B cell (primary cell): ENCODE measurements around the gene ASB17. TPM values are rescaled to one million over a fixed set of nuclear protein-coding genes. Genes with fewer than 3 reads are reported as not detected.
"Not testable (repeated sequence)": the region's sequence is repeated elsewhere in the genome, so short reads cannot be mapped to it uniquely, and the experiment has no call there.

Source experiments
- ATAC-seq: fragments of 200-7000 bp; cut with Tn5 transposase; one replicate; pipeline ENCODE4 v1.10.0; 2021; ENCODE audit warnings: low read depth, mild to moderate bottlenecking, moderate number of reproducible peaks, moderate library complexity
- CTCF ChIA-PET: fragments of 350-600 bp; sonication (Branson Sonifier 250); formaldehyde crosslinking; loops from one replicate; lab custom pipeline; 2021; ENCODE audit warnings: antibody characterized with exemption, inconsistent platforms; lab: Charles Lee
- POLR2A ChIA-PET: fragments of 350-600 bp; sonication (Branson Sonifier 250); formaldehyde crosslinking; loops from one replicate; lab custom pipeline; 2021; ENCODE audit warnings: antibody characterized with exemption; lab: Charles Lee
- DNase-seq: peaks from one replicate; pipeline ENCODE4 v3.0.0; 2013
- H2AFZ ChIP-seq: 2 replicates; pipeline ENCODE4 v1.6.1; 2012; ENCODE audit warnings: mild to moderate bottlenecking, low read depth, low read length; ENCODE audit not compliant: insufficient read depth, poor library complexity, severe bottlenecking
- H3K27ac ChIP-seq, 2 donors: 1 replicate in 1 of 2; 2 replicates in 1 of 2; pipeline ENCODE4 v1.5.1; 2012 to 2013; ENCODE audit warnings: low read length in 2 of 2, mild to moderate bottlenecking in 2 of 2, moderate library complexity in 1 of 2
- H3K27me3 ChIP-seq, 4 experiments: fragments of 200-600 bp in 1 of 4; sonication (generic) in 1 of 4; replicated peaks in 1 of 4; 1 replicate in 2 of 4; 2 replicates in 2 of 4; pipeline versions ENCODE4 v1.6.1 to v1.7.0; 2013 to 2016; ENCODE audit warnings: low read length in 3 of 4, mild to moderate bottlenecking in 2 of 4, mixed read lengths in 1 of 4, moderate library complexity in 1 of 4; ENCODE audit not compliant: insufficient read depth in 4 of 4, control insufficient read depth in 3 of 4; ENCODE audit errors: control extremely low read depth in 1 of 4
- H3K36me3 ChIP-seq, 2 experiments: replicated peaks in 1 of 2; 1 replicate in 1 of 2; 2 replicates in 1 of 2; pipeline versions ENCODE4 v1.6.1 to v1.7.1; 2013; ENCODE audit warnings: low read length in 1 of 2; ENCODE audit not compliant: insufficient read depth in 2 of 2, control insufficient read depth in 1 of 2; ENCODE audit errors: control extremely low read depth in 1 of 2, extremely low read depth in 1 of 2
- H3K4me1 ChIP-seq, 2 donors: fragments of 200-600 bp in 1 of 2; sonication (generic) in 1 of 2; 1 replicate in 1 of 2; 2 replicates in 1 of 2; pipeline versions ENCODE4 v1.5.1 to v1.6.1; 2013 to 2017; ENCODE audit warnings: low read length in 2 of 2; ENCODE audit not compliant: control insufficient read depth in 2 of 2, insufficient read depth in 2 of 2
- H3K4me2 ChIP-seq: replicated peaks from 2 replicates; pipeline ENCODE3; 2012; ENCODE audit warnings: mild to moderate bottlenecking, low read depth, low read length; ENCODE audit not compliant: poor library complexity, severe bottlenecking
- H3K4me3 ChIP-seq, 5 experiments: fragments of 200-600 bp in 1 of 5; sonication (generic) in 1 of 5; 1 replicate in 3 of 5; 2 replicates in 2 of 5; pipeline versions ENCODE4 v1.5.1 to v1.7.0; 2011 to 2016; ENCODE audit warnings: low read length in 4 of 5, mild to moderate bottlenecking in 4 of 5, low read depth in 2 of 5, control low read depth in 1 of 5, moderate library complexity in 1 of 5; ENCODE audit not compliant: insufficient read depth in 1 of 5; ENCODE audit errors: control extremely low read depth in 1 of 5, extremely low read depth in 1 of 5
- H3K79me2 ChIP-seq: fragments of 200-600 bp; sonication (generic); one replicate; pipeline ENCODE4 v1.6.0; 2016; ENCODE audit warnings: low read length; ENCODE audit not compliant: control insufficient read depth, insufficient read depth
- H3K9ac ChIP-seq: fragments of 200-600 bp; sonication (generic); 2 replicates; pipeline ENCODE4 v1.6.1; 2017; ENCODE audit warnings: mild to moderate bottlenecking, low read length, moderate library complexity
- H3K9me3 ChIP-seq, 3 donors: one replicate each; pipeline versions ENCODE4 v1.6.1 to v1.7.1; 2013; ENCODE audit warnings: low read length in 2 of 3; ENCODE audit not compliant: control insufficient read depth in 2 of 3, insufficient read depth in 1 of 3; ENCODE audit errors: control extremely low read depth in 1 of 3
- H4K20me1 ChIP-seq: 2 replicates; pipeline ENCODE4 v1.6.0; 2012; ENCODE audit warnings: mild to moderate bottlenecking, low read length; ENCODE audit not compliant: insufficient read depth, control insufficient read depth, poor library complexity, severe bottlenecking
- H3K27ac Mint-ChIP-seq: one replicate; pipeline ENCODE4 v1.8.0; 2021; ENCODE audit warnings: mixed read lengths
- H3K27me3 Mint-ChIP-seq: one replicate; pipeline ENCODE4 v1.8.0; 2021; ENCODE audit warnings: mixed read lengths
- H3K4me1 Mint-ChIP-seq: one replicate; pipeline ENCODE4 v1.8.0; 2021; ENCODE audit warnings: mixed read lengths
- H3K4me3 Mint-ChIP-seq: one replicate; pipeline ENCODE4 v1.8.0; 2021; ENCODE audit warnings: mixed read lengths
- H3K9me3 Mint-ChIP-seq: one replicate; pipeline ENCODE4 v1.8.0; 2022; ENCODE audit warnings: mixed read lengths; ENCODE audit not compliant: insufficient read depth
- CTCF ChIP-seq: fragments of 200-600 bp; IDR thresholded peaks from one replicate; pipeline ENCODE4 v1.8.0; 2022; ENCODE audit warnings: antibody characterized with exemption, mild to moderate bottlenecking
- EZH2 ChIP-seq: IDR thresholded peaks from 2 replicates; pipeline ENCODE4 v1.6.1; 2012; ENCODE audit warnings: borderline replicate concordance, low read depth, mild to moderate bottlenecking, moderate library complexity, low read length; ENCODE audit not compliant: insufficient read depth, poor library complexity, severe bottlenecking
- WGBS: methylation state at CpG from one replicate; pipeline ENCODE4 v1.1.5; 2013; ENCODE audit warnings: missing lambda C conversion rate; ENCODE audit not compliant: insufficient coverage; 5-methylcytosine and 5-hydroxymethylcytosine counted together
- intact Hi-C: fragments of 100-400 bp; cut with micrococcal nuclease; formaldehyde crosslinking; loops from one replicate; pipeline ENCODE4 v1.10.0; 2022
- polyA plus RNA-seq: library from polyadenylated mRNA; depleted of rRNA; stranded (reverse); fragments of >200 nt; gene quantifications from 2 replicates; pipeline ENCODE4 v1.2.3, GENCODE V29; 2012
- total RNA-seq, 2 donors: library from RNA; stranded (reverse); fragments of 120-200 nt in 1 of 2; gene quantifications; 1 replicate in 1 of 2; 2 replicates in 1 of 2; pipeline versions ENCODE4 v1.2.3 to v1.2.4, GENCODE V29; 2013 to 2022

ASB17 gene
- total and polyA plus RNA-seq, 2 donors (not counting 1 experiment from before 2014, with no cell fraction given) = not detected

- ChIA-PET POLR2A (no interaction called here), CTCF (no interaction called here)
- ATAC-seq = no peak
- Histone ChIP-seq H3K4me3 (no peak overlapping the region), H3K36me3 (no peaks in the 10 kb centered on the region), H3K79me2 (no peaks in the 10 kb centered on the region), H3K4me2 (no peak overlapping the region), H3K27ac (no peak overlapping the region), H4K20me1 (no peaks in the 10 kb centered on the region), H3K9ac (no peak overlapping the region), H3K4me1 (no peaks in the 10 kb centered on the region), H3K27me3 (no peaks in the 10 kb centered on the region), H2AFZ (no peak overlapping the region), H3K9me3 (no peaks in the 10 kb centered on the region)
- no peak overlapping the region for H3K27ac Mint-ChIP-seq
- no peaks in the 10 kb centered on the region for H3K4me1 Mint-ChIP-seq
- WGBS = no CpG with 5 or more reads among the region's 1 CpG
- TF ChIP-seq CTCF (no peak), EZH2 (no peak)
- DNase-seq = no peak
- intact Hi-C loops = no loop called here
- H3K4me3 Mint-ChIP-seq = no peak overlapping the region
- no peaks in the 10 kb centered on the region for H3K9me3 Mint-ChIP-seq
- H3K27me3 Mint-ChIP-seq = no peaks in the 10 kb centered on the region
These were observed 19.8 kb upstream of the ASB17 start for GRCh38 chr1:75952016-75952415.

GRCh38 chr1:75950176-75950575 lies 18.0 kb upstream of the ASB17 start:
- TF ChIP-seq EZH2 (no peak), CTCF (no peak)
- no peak for ATAC-seq
- no peak overlapping the region for H3K27ac ChIP-seq
- peaks cover 0 to 2% (median 0%) of the 10 kb centered on the region in 3 donors for H3K9me3 ChIP-seq
- H3K27me3 Mint-ChIP-seq = no peaks in the 10 kb centered on the region
- no peaks in the 10 kb centered on the region for H3K36me3 ChIP-seq
- no peaks in the 10 kb centered on the region for H3K4me1 Mint-ChIP-seq
- H3K79me2 ChIP-seq = no peaks in the 10 kb centered on the region
- peaks cover 7% of the 10 kb centered on the region for H3K9me3 Mint-ChIP-seq
- no peaks in the 10 kb centered on the region for H3K27me3 ChIP-seq
- intact Hi-C loops = no loop called here
- no peak overlapping the region for H3K4me3 ChIP-seq
- no peak overlapping the region for H3K4me2 ChIP-seq
- no peak overlapping the region for H3K9ac ChIP-seq
- no peak overlapping the region for H2AFZ ChIP-seq
- no peaks in the 10 kb centered on the region for H4K20me1 ChIP-seq
- no peak overlapping the region for H3K4me3 Mint-ChIP-seq
- ChIA-PET CTCF (no interaction called here), POLR2A (no interaction called here)
- DNase-seq = no peak
- H3K4me1 ChIP-seq = no peaks in the 10 kb centered on the region
- WGBS = no CpG with 5 or more reads among the region's 3 CpGs
- no peak overlapping the region for H3K27ac Mint-ChIP-seq

GRCh38 chr1:75943037-75943436 lies 10.8 kb upstream of the ASB17 start:
- 48% methylated on average over 4 of the region's 4 CpGs for WGBS

More at GRCh38 chr1:75943037-75943436, 10.8 kb upstream of the ASB17 start:
- H3K4me3 Mint-ChIP-seq, CTCF ChIA-PET, H3K27ac Mint-ChIP-seq, H4K20me1 ChIP-seq, H3K4me1 Mint-ChIP-seq, H2AFZ ChIP-seq, POLR2A ChIA-PET, H3K27ac ChIP-seq, H3K79me2 ChIP-seq, ATAC-seq, H3K4me2 ChIP-seq, H3K4me3 ChIP-seq, intact Hi-C loops, H3K27me3 Mint-ChIP-seq, H3K9me3 Mint-ChIP-seq, DNase-seq, H3K36me3 ChIP-seq, H3K9ac ChIP-seq, H3K27me3 ChIP-seq, H3K4me1 ChIP-seq: not testable (repeated sequence)
- H3K9me3 ChIP-seq = peaks cover 0 to 12% (median 2%) of the 10 kb centered on the region in 3 donors
